Left lobe of liver (tissue), 2 donors: Measurements from ENCODE around the gene TNFRSF8. TPM values are rescaled to one million over a fixed set of nuclear protein-coding genes. Genes with fewer than 3 reads are reported as not detected.

Experiments used
- ATAC-seq: fragments of 200-7000 bp; cut with Tn5 transposase; one replicate; pipeline ENCODE4 v1.9.1; 2020; ENCODE audit warnings: mild to moderate bottlenecking, moderate library complexity
- DNase-seq: peaks from one replicate; pipeline ENCODE4 v3.0.0-alpha.2; 2020; ENCODE audit warnings: low spot score
- total RNA-seq: library from RNA; stranded (reverse); gene quantifications from one replicate; pipeline ENCODE4 v1.2.1, GENCODE V29; 2021
- donor health status: DM: no; HTN: no; CAD: no; lungs with moderate emphysema.
- donor health status: DM: no; HTN: yes; CAD: no.

TNFRSF8 gene
- total RNA-seq, 1 donor from 2014 or later, result 0.18 TPM

- DNase-seq, result no peak
- no peak for ATAC-seq
These were observed 3.2 kb upstream of the TNFRSF8 start for GRCh38 chr1:12059722-12060464.

- ATAC-seq (no peak), DNase-seq (no peak)
These were observed 2.6 kb upstream of the TNFRSF8 start for GRCh38 chr1:12060500-12060899.

GRCh38 chr1:12064073-12064969, 1.2 kb downstream of the TNFRSF8 start:
- DNase-seq, result no peak
- ATAC-seq, result no peak

- DNase-seq (no peak), ATAC-seq (no peak)
These were observed 2.8 kb downstream of the TNFRSF8 start for GRCh38 chr1:12065872-12066271.

- DNase-seq (no peak), ATAC-seq (no peak)
These were observed 5.1 kb downstream of the TNFRSF8 start for GRCh38 chr1:12067900-12068821.

DNA sequence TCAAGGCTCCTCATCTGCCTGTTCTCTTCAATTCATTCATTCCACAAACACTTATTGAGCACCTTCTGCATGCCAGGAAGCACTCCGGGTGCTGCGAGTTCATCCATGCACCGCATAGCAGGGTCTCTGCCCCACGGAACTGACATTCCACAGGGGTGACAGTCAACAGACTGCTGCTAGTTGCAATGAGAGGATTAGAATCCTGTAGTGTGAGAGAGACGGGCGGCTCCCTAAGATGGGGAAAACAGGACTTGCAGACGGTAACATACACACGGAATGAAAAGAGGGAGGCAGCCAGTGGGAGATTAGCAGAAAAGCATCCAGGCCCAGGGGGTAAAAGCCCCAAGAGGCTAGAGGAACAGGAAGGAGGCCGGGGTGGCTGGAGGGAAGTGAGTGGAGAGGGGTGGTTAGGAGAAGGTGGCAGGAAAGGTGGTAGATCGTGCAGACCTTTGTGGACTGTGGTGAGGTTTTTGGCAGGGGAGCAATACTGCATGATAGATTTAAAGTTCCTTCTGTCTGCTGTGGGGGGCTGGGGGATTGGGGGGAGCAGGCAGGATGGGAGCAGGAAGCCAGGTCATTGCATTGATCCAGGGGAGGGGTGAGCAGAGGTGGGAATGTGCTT, 6.6 kb downstream of the TNFRSF8 start:
- no peak for ATAC-seq
- DNase-seq, result no peak

DNA sequence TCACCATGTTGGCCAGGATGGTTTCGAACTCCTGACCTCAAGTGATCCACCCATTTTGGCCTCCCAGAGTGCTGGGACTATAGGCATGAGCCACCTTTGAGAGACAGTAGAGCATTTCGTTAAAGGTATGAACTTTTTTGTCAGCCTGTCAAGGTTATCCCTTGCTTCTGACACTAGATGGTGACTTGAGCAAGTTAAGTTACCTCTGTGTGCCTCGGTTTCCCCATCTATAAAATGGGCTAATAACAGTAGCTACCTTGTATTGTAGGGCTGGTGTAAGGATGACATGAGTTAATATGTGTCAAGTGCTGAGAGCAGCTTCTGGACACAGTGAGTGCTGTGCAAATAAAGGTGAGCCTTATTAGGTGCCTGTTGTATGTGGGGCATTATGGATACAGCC, 8.8 kb downstream of the TNFRSF8 start:
- no peak for ATAC-seq
- no peak for DNase-seq

GRCh38 chr1:12072741-12073140, 9.6 kb downstream of the TNFRSF8 start:
- ATAC-seq (no peak), DNase-seq (no peak)

DNA sequence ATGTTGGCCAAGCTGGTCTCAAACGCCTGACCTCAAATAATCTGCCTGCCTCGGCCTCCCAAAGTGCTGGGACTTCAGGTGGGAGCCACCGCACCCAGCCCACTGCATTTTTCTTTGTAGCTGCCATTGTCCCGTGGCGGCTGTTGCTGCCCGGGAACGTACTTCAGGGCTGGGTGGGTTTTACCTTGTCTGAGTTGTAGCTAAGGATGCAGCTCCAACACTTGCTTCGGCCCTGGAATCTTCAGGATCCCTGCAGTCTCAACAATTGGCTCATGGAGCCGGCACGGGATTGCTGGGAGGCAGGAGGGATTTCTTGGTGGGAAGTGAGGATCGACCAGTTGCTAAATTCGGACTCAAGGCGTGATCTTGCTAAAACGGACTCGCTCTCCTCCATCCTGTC, 10.7 kb downstream of the TNFRSF8 start:
- DNase-seq (no peak), ATAC-seq (no peak)

DNA sequence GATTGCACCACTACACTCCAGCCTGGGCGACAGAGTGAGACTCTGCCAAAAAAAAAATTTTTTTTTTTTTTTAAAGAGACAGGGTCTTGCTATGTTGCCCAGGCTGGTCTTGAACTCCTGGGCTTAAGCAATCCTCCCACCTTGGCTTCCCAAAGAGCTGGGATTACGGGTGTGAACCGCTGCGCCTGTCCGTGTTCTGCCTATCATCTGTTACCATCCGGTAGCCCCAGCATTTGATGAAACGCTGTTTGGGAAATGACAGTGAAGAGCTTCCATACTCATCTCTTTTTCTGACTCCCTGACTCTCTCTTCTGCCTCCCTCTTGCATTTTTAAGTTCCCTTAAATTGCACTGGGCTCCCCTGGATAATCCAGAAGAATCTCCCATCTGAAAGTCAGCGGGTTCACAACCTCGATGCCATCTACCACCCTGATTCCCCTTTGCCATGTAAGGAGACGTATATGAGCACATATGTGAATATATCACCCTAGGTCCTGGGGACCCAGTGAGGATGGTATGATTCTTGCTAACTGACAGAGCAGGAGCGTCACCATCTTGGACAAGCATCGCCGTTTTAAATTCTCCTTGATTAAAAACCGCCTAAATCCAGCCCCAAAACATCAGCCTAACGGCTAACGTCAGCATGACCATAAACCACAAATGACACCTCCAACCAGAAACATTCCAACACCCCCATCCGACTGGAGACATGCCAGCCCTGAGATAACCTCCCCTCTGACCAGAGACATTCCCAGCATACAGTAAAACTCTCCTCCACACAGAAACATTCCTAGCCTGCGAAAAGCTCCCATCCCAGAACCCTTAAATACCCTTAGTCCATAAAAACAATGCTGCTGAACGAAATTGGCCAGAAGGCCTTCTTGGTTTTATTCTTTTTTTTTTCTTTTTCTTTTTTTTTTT, 12.4 kb downstream of the TNFRSF8 start:
- DNase-seq, result no peak
- no peak for ATAC-seq

- DNase-seq (no peak), ATAC-seq (no peak)
These were observed 13.4 kb downstream of the TNFRSF8 start for GRCh38 chr1:12076425-12077005.

DNA sequence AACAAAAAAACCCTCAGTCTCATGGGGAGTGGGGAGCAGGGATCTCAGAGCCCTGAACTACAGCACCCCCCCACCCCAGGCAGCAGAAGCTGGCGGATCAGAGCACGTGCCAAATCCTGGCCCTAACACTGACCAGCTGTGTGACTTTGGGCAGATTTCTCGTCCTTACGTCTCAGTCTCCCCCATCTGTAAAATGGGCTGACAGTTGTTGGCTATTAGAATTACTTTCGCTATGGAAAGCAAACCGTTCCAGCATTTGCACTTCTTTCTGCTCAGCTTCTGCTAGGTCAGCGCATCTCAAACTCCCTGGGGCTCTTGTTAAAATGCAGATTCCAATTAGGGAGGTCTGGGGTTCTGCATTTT, 15.5 kb downstream of the TNFRSF8 start:
- DNase-seq (no peak), ATAC-seq (no peak)

DNA sequence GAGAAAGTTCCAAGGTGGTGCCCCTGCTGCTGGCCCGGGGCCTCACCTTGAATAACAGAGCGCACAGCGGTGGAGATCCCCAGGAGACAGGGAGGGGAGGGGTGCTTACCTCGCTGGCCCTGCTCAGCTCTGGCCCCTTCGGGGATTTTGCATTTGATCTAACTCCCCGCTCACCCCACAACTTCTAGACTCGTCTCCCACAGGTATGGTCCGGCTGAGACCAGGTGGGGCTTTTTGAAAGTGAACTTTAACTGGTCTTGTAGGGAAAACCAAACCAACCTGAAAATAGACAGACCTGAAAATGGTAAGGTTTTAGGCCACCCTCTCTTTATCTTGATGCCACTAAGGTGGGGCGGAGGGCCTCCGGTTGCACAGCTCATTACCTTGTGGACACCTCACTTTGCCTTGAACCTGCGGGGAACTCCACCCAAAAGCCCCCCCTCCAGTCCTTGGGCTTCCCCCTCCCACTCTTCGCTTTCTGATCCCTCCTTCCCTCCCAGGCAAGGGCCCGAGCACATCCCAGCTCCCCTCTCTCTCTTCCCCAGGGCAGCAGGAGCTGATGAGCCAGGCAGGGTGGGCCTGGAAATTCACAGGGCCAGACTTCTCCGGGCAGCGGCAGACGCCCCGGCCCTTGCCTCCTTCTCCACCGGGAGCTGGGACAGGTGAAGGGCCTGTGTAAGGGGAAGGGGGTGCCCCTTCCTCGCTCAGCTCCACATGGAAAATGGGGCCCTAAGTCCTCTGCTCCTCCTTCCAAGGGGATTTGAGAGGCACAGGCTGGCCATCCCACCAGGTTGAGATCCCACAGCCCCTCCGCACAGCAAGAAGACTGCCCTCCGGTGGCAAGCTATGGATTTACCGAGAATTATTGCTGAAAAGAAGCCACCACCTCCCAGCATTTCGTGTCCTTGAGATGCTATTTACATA, 16.1 kb downstream of the TNFRSF8 start:
- DNase-seq (no peak), ATAC-seq (peak; percentile 43)

GRCh38 chr1:12080156-12080555, 17.1 kb downstream of the TNFRSF8 start:
- DNase-seq (no peak), ATAC-seq (no peak)

DNA sequence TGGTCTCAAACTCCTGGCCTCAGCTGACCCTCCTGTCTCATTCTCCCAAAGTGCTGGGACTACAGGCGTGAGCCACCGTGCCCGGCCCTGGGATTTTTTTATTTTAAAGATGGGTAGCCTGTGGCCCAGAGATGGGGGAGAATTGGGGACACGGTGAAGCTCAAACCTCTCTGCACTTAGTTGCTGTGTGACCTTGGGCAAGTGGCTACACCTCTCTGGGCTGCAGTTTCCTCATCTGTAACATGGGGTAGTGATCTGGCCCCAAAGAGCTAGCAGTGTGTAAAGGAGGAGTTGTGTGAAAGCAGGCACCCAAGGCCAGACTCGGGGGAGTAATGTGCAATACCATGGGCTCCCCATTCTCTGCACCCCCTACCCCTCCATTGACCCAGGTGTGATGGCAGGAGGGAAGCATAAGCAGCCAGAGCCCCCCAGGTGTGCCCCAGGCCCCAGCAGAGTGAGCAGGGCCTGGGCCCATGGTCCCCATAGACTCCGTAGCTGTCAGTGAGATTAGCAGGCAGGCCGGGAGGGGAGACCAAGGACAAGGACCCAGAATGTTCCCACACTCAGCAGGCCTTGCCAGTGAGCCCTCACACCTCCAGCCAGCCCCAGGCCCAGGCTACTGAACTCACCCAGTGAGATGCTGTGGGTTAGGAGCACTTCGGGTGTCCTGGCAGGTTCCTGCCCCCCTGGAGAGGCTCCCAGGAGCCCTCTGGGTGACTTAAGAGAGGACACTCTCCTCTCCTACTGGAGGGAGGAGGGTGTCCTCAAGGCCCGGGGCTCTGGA, 17.9 kb downstream of the TNFRSF8 start:
- DNase-seq (no peak), ATAC-seq (no peak)

- no peak for DNase-seq
- no peak for ATAC-seq
These were observed 18.7 kb downstream of the TNFRSF8 start for GRCh38 chr1:12081648-12082396.

DNA sequence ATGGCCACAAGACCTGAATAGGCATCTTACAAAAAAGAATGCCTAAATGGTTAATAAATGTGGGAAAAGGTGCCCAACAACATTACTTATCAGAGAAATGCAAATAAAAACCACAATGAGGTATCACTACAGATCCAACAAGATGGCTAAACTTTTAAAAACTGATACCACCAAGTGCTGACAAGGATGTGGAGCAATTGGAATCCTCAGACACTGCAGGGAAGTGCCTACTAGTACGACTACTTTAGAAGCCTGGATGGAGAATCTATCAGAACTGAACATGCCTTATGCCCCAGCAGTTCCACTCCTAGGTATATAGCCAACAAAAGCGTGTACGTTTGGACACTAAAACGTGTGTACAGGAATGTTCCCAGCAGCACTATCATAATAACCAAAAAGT, 19.9 kb downstream of the TNFRSF8 start:
- no peak for ATAC-seq
- no peak for DNase-seq
